HG03457 (cell line): Measurements from ENCODE around the gene ABI3BP.

Source experiments
- ATAC-seq: cut with Tn5 transposase; IDR thresholded peaks from one replicate; pipeline ENCODE4 v1.9.1; 2021; ENCODE audit warnings: moderate number of reproducible peaks; ENCODE audit not compliant: unreplicated experiment

Gene ABI3BP

GRCh38 chr3:100893590-100893989, 99.6 kb downstream of the ABI3BP start:
- no peak for ATAC-seq

- ATAC-seq: no peak
Observed at GRCh38 chr3:100893108-100893507, 100.1 kb downstream of the ABI3BP start.

GRCh38 chr3:100891827-100892226, 101.4 kb downstream of the ABI3BP start:
- no peak for ATAC-seq

GRCh38 chr3:100891033-100891432, 102.2 kb downstream of the ABI3BP start:
- ATAC-seq: no peak

GRCh38 chr3:100888881-100889280, 104.3 kb downstream of the ABI3BP start:
- no peak for ATAC-seq

GRCh38 chr3:100882571-100882984, 110.6 kb downstream of the ABI3BP start:
- ATAC-seq: no peak

GRCh38 chr3:100880845-100881244, 112.4 kb downstream of the ABI3BP start:
- ATAC-seq: no peak

GRCh38 chr3:100880072-100880471, 113.1 kb downstream of the ABI3BP start:
- ATAC-seq: no peak

GRCh38 chr3:100879195-100879810, 113.9 kb downstream of the ABI3BP start:
- no peak for ATAC-seq

GRCh38 chr3:100877286-100877685, 115.9 kb downstream of the ABI3BP start:
- ATAC-seq: no peak

GRCh38 chr3:100875239-100875638, 118.0 kb downstream of the ABI3BP start:
- ATAC-seq: no peak

- ATAC-seq: no peak
Observed at GRCh38 chr3:100873611-100874010, 119.6 kb downstream of the ABI3BP start.

- no peak for ATAC-seq
Observed at GRCh38 chr3:100871306-100871705, 121.9 kb downstream of the ABI3BP start.

- no peak for ATAC-seq
Observed at GRCh38 chr3:100869787-100870186, 123.4 kb downstream of the ABI3BP start.

- no peak for ATAC-seq
Observed at GRCh38 chr3:100868894-100869293, 124.3 kb downstream of the ABI3BP start.

GRCh38 chr3:100868096-100868495, 125.1 kb downstream of the ABI3BP start:
- no peak for ATAC-seq

- no peak for ATAC-seq
Observed at GRCh38 chr3:100865442-100865841, 127.8 kb downstream of the ABI3BP start.

- no peak for ATAC-seq
Observed at GRCh38 chr3:100864471-100865250, 128.6 kb downstream of the ABI3BP start.

GRCh38 chr3:100857863-100858262, 135.4 kb downstream of the ABI3BP start:
- ATAC-seq: no peak

- ATAC-seq: no peak
Observed at GRCh38 chr3:100856821-100857220, 136.4 kb downstream of the ABI3BP start.

GRCh38 chr3:100852840-100853239, 140.4 kb downstream of the ABI3BP start:
- no peak for ATAC-seq

GRCh38 chr3:100850701-100851100, 142.5 kb downstream of the ABI3BP start:
- no peak for ATAC-seq

- no peak for ATAC-seq
Observed at GRCh38 chr3:100850156-100850555, 143.1 kb downstream of the ABI3BP start.
